Osteocyte (in vitro differentiated cells): ENCODE results near the gene CCBE1. TPM values are rescaled to one million over a fixed set of nuclear protein-coding genes. Genes with fewer than 3 reads are reported as not detected.

Source experiments
- DNase-seq: peaks from one replicate; pipeline ENCODE4 v3.0.0; 2021; ENCODE audit warnings: mixed read lengths; ENCODE audit not compliant: unreplicated experiment; ENCODE audit errors: extremely low spot score
- H3K27ac Mint-ChIP-seq: one replicate; pipeline ENCODE4 v1.8.0; 2021; ENCODE audit warnings: mild to moderate bottlenecking, mixed read lengths; ENCODE audit not compliant: unreplicated experiment
- H3K27me3 Mint-ChIP-seq: one replicate; pipeline ENCODE4 v1.8.0; 2021; ENCODE audit warnings: mixed read lengths; ENCODE audit not compliant: unreplicated experiment
- H3K36me3 Mint-ChIP-seq: one replicate; pipeline ENCODE4 v1.8.0; 2021; ENCODE audit warnings: mixed read lengths; ENCODE audit not compliant: unreplicated experiment
- H3K4me1 Mint-ChIP-seq: one replicate; pipeline ENCODE4 v1.8.0; 2021; ENCODE audit warnings: mixed read lengths; ENCODE audit not compliant: unreplicated experiment
- H3K4me3 Mint-ChIP-seq: one replicate; pipeline ENCODE4 v1.8.0; 2021; ENCODE audit warnings: mild to moderate bottlenecking, moderate library complexity, mixed read lengths; ENCODE audit not compliant: unreplicated experiment
- H3K9me3 Mint-ChIP-seq: one replicate; pipeline ENCODE4 v1.8.0; 2021; ENCODE audit warnings: mixed read lengths; ENCODE audit not compliant: unreplicated experiment
- CTCF ChIP-seq: fragments of 200-600 bp; sonication (generic); IDR thresholded peaks from 2 replicates; pipeline ENCODE4 v1.5.0; 2021; ENCODE audit warnings: antibody characterized with exemption, mild to moderate bottlenecking, moderate library complexity
- total RNA-seq: library from RNA; stranded (reverse); gene quantifications from 2 replicates; pipeline ENCODE4 v1.2.1, GENCODE V29; 2021

Gene CCBE1
- total RNA-seq, 1 donor from 2014 or later, result 22.8 TPM

- DNase-seq, result no peak
Measured at GRCh38 chr18:59707306-59707705, 10.1 kb upstream of the CCBE1 start.

GRCh38 chr18:59706499-59706898 lies 9.3 kb upstream of the CCBE1 start:
- no peak overlapping the region for H3K4me3 Mint-ChIP-seq
- DNase-seq, result no peak
- no peaks in the 10 kb centered on the region for H3K9me3 Mint-ChIP-seq
- no peaks in the 10 kb centered on the region for H3K4me1 Mint-ChIP-seq
- H3K27ac Mint-ChIP-seq, result no peak overlapping the region
- H3K27me3 Mint-ChIP-seq, result no peaks in the 10 kb centered on the region
- TF ChIP-seq CTCF, result no peak
- H3K36me3 Mint-ChIP-seq, result no peaks in the 10 kb centered on the region

More at GRCh38 chr18:59707306-59707705, 10.1 kb upstream of the CCBE1 start:
- Mint-ChIP-seq H3K36me3 (no peaks in the 10 kb centered on the region), H3K9me3 (no peaks in the 10 kb centered on the region), H3K27ac (no peak overlapping the region), H3K4me3 (no peak overlapping the region), H3K27me3 (no peaks in the 10 kb centered on the region), H3K4me1 (no peaks in the 10 kb centered on the region)
- no peak for TF ChIP-seq CTCF

- H3K36me3 Mint-ChIP-seq, result no peaks in the 10 kb centered on the region
- no peak for TF ChIP-seq CTCF
- H3K9me3 Mint-ChIP-seq, result no peaks in the 10 kb centered on the region
- H3K27me3 Mint-ChIP-seq, result no peaks in the 10 kb centered on the region
- DNase-seq, result no peak
- no peak overlapping the region for H3K27ac Mint-ChIP-seq
- H3K4me1 Mint-ChIP-seq, result peaks cover 8% of the 10 kb centered on the region
- H3K4me3 Mint-ChIP-seq, result no peak overlapping the region
Measured at GRCh38 chr18:59705145-59705544, 7.9 kb upstream of the CCBE1 start.

GRCh38 chr18:59704146-59704545 lies 6.9 kb upstream of the CCBE1 start:
- DNase-seq, result no peak
- Mint-ChIP-seq H3K9me3 (no peaks in the 10 kb centered on the region), H3K4me1 (peaks cover 15% of the 10 kb centered on the region)

GRCh38 chr18:59701272-59701671 lies 4.0 kb upstream of the CCBE1 start:
- no peak overlapping the region for H3K4me3 Mint-ChIP-seq
- no peaks in the 10 kb centered on the region for H3K9me3 Mint-ChIP-seq
- no peak for DNase-seq
- no peak for TF ChIP-seq CTCF
- H3K27me3 Mint-ChIP-seq, result no peaks in the 10 kb centered on the region
- no peaks in the 10 kb centered on the region for H3K36me3 Mint-ChIP-seq
- no peak overlapping the region for H3K27ac Mint-ChIP-seq
- H3K4me1 Mint-ChIP-seq, result peaks cover 24% of the 10 kb centered on the region

More at GRCh38 chr18:59704146-59704545, 6.9 kb upstream of the CCBE1 start:
- Mint-ChIP-seq H3K4me3 (no peak overlapping the region), H3K27me3 (no peaks in the 10 kb centered on the region), H3K27ac (no peak overlapping the region), H3K36me3 (no peaks in the 10 kb centered on the region)
- no peak for TF ChIP-seq CTCF
